Small intestine (tissue), 7 donors: Measurements from ENCODE around the gene MED14. TPM values are rescaled to one million over a fixed set of nuclear protein-coding genes. Genes with fewer than 3 reads are reported as not detected.

Experiments used
- DNase-seq, 2 donors: peaks; one replicate each; pipeline versions ENCODE4 v3.0.0 to v3.0.0-alpha.2; 2013
- FAIRE-seq: peaks from 2 replicates; lab custom pipeline; 2012; peaks lifted over from hg19 to GRCh38; lab: Jason Lieb, UNC
- H3K27ac ChIP-seq, 3 donors: one replicate each; pipeline ENCODE4 v1.5.1; 2013; ENCODE audit warnings: low read length in 2 of 3, mild to moderate bottlenecking in 2 of 3, control low read depth in 1 of 3, inconsistent platforms in 1 of 3, low read depth in 1 of 3, moderate library complexity in 1 of 3
- H3K27me3 ChIP-seq, 3 donors: one replicate each; pipeline ENCODE4 v1.6.1; 2013; ENCODE audit warnings: low read length in 3 of 3, inconsistent platforms in 1 of 3; ENCODE audit not compliant: control insufficient read depth in 3 of 3, insufficient read depth in 3 of 3
- H3K36me3 ChIP-seq, 3 donors: one replicate each; pipeline ENCODE4 v1.6.1; 2013; ENCODE audit warnings: low read length in 3 of 3, inconsistent platforms in 1 of 3, low read depth in 1 of 3, mild to moderate bottlenecking in 1 of 3, moderate library complexity in 1 of 3; ENCODE audit not compliant: control insufficient read depth in 3 of 3, insufficient read depth in 2 of 3
- H3K4me1 ChIP-seq, 3 donors: one replicate each; pipeline ENCODE4 v1.6.1; 2013; ENCODE audit warnings: low read length in 2 of 3, inconsistent platforms in 1 of 3, low read depth in 1 of 3, mild to moderate bottlenecking in 1 of 3, moderate library complexity in 1 of 3; ENCODE audit not compliant: control insufficient read depth in 3 of 3, insufficient read depth in 2 of 3
- H3K4me3 ChIP-seq, 3 donors: one replicate each; pipeline ENCODE4 v1.5.1; 2013; ENCODE audit warnings: low read length in 3 of 3, control low read depth in 1 of 3, inconsistent platforms in 1 of 3, low read depth in 1 of 3, mild to moderate bottlenecking in 1 of 3, moderate library complexity in 1 of 3
- H3K9me3 ChIP-seq, 2 donors: one replicate each; pipeline ENCODE4 v1.6.1; 2013; ENCODE audit warnings: low read depth in 1 of 2, low read length in 1 of 2; ENCODE audit not compliant: control insufficient read depth in 2 of 2, insufficient read depth in 1 of 2
- WGBS, 3 donors: extraction: QIAGEN DNeasy Blood & Tissue Kit; methylation state at CpG; one replicate each; pipeline ENCODE4 v1.1.7; 2013; 5-methylcytosine and 5-hydroxymethylcytosine counted together
- polyA plus RNA-seq, 4 donors: library from polyadenylated mRNA; stranded (reverse) in 3 of 4; unstranded in 1 of 4; fragments of 200-250 nt in 3 of 4; fragments of 120-200 nt in 1 of 4; gene quantifications; one replicate each; pipeline versions ENCODE4 v1.2.1 to v1.2.3, GENCODE V29; 2013
- donor health status: healthy with polysubstance abuse.
- donor health status: control.
- donor health status: control.
- donor health status: Bipolar disorder and iron deficiency.
- donor health status: healthy.

MED14 gene
- polyA plus RNA-seq, 4 donors = 13.0 to 72.7 (median 17.3) TPM

DNA sequence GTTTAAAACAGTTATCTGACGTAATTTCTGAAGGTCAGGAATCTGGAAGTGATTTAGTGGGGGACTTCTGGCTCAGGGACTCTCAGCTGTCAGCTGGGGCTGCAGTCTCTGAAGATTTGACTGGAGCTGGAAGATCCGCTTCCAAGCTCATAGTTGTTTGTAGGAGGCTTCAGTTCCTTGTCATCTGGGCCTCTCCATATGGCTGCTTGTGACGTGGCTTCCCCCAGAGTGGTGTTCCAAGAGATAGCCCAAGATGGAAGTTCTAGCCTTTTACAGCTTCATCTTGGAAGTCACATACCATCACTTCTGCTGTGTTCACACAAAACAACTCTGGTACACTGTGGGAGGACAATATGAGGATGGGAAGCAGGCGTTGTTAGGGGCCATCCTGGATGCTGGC is 110.0 kb downstream of the MED14 start:
- H3K4me3 ChIP-seq = no peak overlapping the region
- peaks cover 0 to 9% of the 10 kb centered on the region in 2 donors for H3K9me3 ChIP-seq
- no peaks in the 10 kb centered on the region for H3K27me3 ChIP-seq
- H3K27ac ChIP-seq = no peak overlapping the region
- WGBS, 3 donors = 85 to 90% (median 89%) methylated on average over 4 of the region's 4 CpGs
- FAIRE-seq (no peak), DNase-seq (no peak)
- H3K36me3 ChIP-seq = peaks cover 0 to 14% (median 3%) of the 10 kb centered on the region in 3 donors
- H3K4me1 ChIP-seq = no peaks in the 10 kb centered on the region

DNA sequence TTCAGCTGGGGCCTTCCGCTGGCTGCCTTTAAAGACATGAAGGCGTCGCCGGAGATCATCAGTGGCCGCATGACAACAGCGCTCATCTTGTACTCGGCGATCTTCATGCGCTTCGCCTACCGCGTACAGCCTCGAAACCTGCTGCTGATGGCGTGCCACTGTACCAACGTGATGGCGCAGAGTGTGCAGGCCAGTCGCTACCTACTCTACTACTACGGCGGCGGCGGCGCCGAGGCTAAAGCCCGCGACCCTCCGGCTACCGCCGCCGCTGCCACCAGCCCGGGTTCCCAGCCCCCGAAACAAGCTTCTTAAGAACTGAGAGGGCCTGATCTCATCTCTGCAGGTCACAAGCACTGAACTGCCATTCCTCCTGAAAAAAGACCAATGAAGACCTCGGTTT is 111.7 kb downstream of the MED14 start:
- WGBS, 3 donors = 93 to 94% (median 94%) methylated on average over 27 to 32 of the region's 32 CpGs
- no peak for FAIRE-seq
- Histone ChIP-seq H3K27me3 (no peaks in the 10 kb centered on the region), H3K9me3 (peaks cover 0 to 9% of the 10 kb centered on the region in 2 donors), H3K4me3 (no peak overlapping the region), H3K36me3 (peaks cover 0 to 5% (median 0%) of the 10 kb centered on the region in 3 donors), H3K27ac (no peak overlapping the region), H3K4me1 (no peaks in the 10 kb centered on the region)
- no peak for DNase-seq

DNA sequence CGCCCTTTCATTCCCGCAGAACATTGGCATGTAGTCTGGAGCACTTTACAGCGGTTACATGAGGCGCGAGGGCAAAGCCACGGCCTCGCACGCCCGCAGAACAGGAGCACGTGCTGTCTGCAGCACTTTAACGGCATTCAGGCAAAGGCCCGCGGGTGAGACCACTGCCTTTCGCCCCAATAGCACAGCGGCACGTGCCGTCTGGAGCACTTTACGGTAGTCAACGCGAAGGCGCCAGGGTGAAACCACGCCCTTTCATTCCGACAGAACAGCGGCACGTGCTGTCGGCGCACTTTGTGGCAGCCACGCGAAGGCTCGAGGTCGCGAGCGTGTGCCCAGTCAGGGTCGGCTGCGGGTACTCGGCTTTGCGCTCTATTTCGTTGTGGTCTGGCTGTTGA is 112.2 kb downstream of the MED14 start, which contains the start of gene MPC1L:
Gene MPC1L, plus strand, starts transcription at position 290 of the 398 bp plus-strand sequence. CDS start 138 bp downstream, outside the sequence.
- Histone ChIP-seq H3K27me3 (no peaks in the 10 kb centered on the region), H3K9me3 (peaks cover 0 to 9% of the 10 kb centered on the region in 2 donors), H3K36me3 (peaks cover 0 to under 1% (median 0%) of the 10 kb centered on the region in 3 donors), H3K27ac (no peak within 1 kb of the TSS), H3K4me3 (no peak within 1 kb of the TSS), H3K4me1 (no peaks in the 10 kb centered on the region)
- WGBS, 3 donors = 96 to 97% (median 96%) methylated on average over 36 to 38 of the region's 38 CpGs
- DNase-seq (no peak), FAIRE-seq (no peak)

DNA sequence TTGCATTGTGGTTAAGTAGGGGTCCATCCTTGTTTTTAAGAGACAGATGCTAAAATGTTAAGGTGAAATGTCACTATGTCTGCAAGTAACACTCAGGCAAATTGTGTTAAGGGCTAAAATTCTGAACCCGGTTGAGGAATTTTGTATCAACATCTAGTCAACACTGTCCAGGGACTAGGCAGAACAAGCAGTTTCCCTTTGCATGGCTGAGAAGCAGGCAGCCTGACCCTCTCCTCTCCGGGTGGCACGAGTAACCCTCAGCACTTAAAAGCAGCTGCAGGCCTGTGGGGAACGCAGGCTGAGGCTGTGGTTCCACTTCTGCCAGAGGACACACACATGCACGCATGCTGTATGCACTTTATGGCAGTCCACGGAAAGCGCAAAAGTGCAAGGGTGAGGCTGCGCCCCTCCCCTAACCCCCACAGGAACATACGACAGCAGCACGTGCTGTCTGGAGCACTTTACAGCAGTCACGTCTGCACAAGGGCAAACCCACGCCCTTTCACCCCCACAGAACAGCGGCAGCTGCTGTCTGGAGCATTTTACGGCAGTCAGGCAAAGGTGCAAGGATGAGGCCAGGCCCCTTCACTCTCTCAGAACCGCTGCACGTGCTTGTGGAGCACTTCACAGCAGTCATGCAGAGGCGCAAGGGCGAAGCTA is 112.7 kb downstream of the MED14 start:
- H3K9me3 ChIP-seq = peaks cover 0 to 9% of the 10 kb centered on the region in 2 donors
- no peaks in the 10 kb centered on the region for H3K27me3 ChIP-seq
- DNase-seq (peak; percentile 69 to 71), FAIRE-seq (no peak)
- no peaks in the 10 kb centered on the region for H3K36me3 ChIP-seq
- no peaks in the 10 kb centered on the region for H3K4me1 ChIP-seq
- H3K4me3 ChIP-seq = no peak overlapping the region
- 32 to 60% (median 58%) methylated on average over 18 of the region's 18 CpGs for WGBS, 3 donors
- no peak overlapping the region for H3K27ac ChIP-seq

DNA sequence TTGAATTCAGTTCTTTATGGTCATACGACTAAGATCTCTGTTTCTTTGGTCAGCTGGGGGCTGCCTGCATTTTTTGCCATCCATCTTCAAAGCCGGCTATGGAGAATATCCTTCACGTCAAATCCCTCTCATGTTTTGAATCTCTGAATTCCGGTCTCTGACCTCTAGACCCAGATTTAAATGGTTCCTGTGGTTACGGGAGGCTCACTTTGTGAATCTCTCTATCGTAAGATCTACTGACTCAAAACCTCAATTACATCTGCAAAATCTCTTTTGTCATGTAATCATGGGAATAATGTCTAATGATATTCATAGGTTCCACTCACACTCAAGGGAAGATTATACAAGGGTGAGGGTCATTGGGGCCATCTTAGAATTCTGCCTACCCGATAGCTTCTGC is 117.8 kb downstream of the MED14 start:
- H3K4me1 ChIP-seq = no peaks in the 10 kb centered on the region
- 82 to 86% (median 84%) methylated on average over 7 of the region's 7 CpGs for WGBS, 3 donors
- no peaks in the 10 kb centered on the region for H3K9me3 ChIP-seq
- FAIRE-seq = no peak
- no peaks in the 10 kb centered on the region for H3K36me3 ChIP-seq
- DNase-seq = no peak
- no peak overlapping the region for H3K27ac ChIP-seq
- no peaks in the 10 kb centered on the region for H3K27me3 ChIP-seq
- H3K4me3 ChIP-seq = no peak overlapping the region

DNA sequence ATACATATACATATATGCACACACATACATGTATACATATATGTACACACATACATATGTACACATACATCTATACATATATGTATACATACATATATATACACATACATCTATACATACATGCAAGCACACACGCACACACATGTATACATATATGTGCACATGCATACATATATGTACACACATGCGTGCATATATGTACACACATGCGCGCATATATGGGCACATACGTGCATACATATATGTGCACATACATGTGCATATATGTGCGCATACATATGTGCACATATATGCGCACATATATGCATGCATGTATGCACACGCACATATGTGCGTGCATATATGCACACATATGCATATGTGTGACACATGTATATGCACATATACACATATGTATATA is 119.4 kb downstream of the MED14 start:
- no peak for DNase-seq

DNA sequence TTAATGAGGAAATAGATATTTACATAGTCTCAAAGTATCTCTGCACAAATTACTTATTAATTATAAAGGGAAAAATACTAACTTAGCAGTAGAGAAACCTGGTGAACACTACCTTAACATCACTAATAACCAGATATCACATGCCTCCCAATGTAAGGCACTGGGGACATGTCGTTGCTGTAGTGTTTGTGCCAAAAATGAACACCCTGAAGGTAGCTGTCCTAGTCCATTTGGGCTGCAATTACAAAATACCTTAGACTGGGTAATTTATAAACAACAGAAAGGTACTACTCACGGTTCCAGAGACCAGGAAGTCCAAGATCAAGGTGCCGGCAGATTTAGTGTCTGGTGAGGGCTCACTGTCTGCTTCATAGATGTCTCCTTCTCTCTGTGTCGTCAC is 122.8 kb downstream of the MED14 start:
- 53 to 64% (median 59%) methylated on average over 4 of the region's 4 CpGs for WGBS, 3 donors
- H3K27ac ChIP-seq = no peak overlapping the region
- FAIRE-seq = no peak

More for the DNA sequence above, 119.4 kb downstream of the MED14 start:
- no peak for FAIRE-seq
- 80 to 86% (median 82%) methylated on average over 9 of the region's 9 CpGs for WGBS, 3 donors
- Histone ChIP-seq H3K27ac (no peak overlapping the region), H3K36me3 (no peaks in the 10 kb centered on the region), H3K9me3 (no peaks in the 10 kb centered on the region), H3K27me3 (no peaks in the 10 kb centered on the region), H3K4me3 (no peak overlapping the region), H3K4me1 (no peaks in the 10 kb centered on the region)

DNA sequence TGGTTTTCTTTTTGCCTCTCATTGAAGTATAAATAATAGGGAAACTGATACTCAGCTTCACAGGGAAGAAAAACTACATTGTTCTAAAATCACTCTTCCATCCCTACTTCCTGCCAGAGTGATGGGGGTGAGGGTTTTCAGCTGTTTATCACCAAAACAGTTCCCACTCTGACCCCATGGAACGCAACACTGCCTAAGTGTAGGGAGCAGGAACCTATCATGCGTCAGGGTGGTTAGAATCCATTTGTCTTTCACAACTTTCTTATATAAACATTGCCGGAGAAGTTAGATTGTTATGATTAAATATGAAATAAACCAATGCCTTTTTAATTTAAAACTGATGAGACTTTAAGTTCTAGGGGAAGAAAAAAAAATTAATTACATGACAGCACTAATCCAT is 128.0 kb downstream of the MED14 start:
- DNase-seq (no peak), FAIRE-seq (no peak)
- H3K4me3 ChIP-seq = no peak overlapping the region
- H3K4me1 ChIP-seq = no peaks in the 10 kb centered on the region
- H3K27ac ChIP-seq = no peak overlapping the region
- H3K27me3 ChIP-seq = no peaks in the 10 kb centered on the region
- no peaks in the 10 kb centered on the region for H3K9me3 ChIP-seq
- WGBS, 3 donors = 72 to 98% (median 90%) methylated on average over 3 of the region's 3 CpGs
- peaks cover 0 to 9% (median 0%) of the 10 kb centered on the region in 3 donors for H3K36me3 ChIP-seq

More for the DNA sequence above, 122.8 kb downstream of the MED14 start:
- Histone ChIP-seq H3K9me3 (no peaks in the 10 kb centered on the region), H3K36me3 (no peaks in the 10 kb centered on the region), H3K4me3 (no peak overlapping the region), H3K4me1 (no peaks in the 10 kb centered on the region), H3K27me3 (no peaks in the 10 kb centered on the region)
- DNase-seq = no peak
